NCI-H1105 treated with DMSO at 0.1 percent for 48 hours (cell line): ENCODE measurements around the gene SEC14L5.
A peak's percentile ranks its signal among the peaks of the same experiment; 100 is the strongest.
"Not testable (repeated sequence)": the region's sequence is repeated elsewhere in the genome, so short reads cannot be mapped to it uniquely, and the experiment has no call there.

Experiments used
- DNase-seq: peaks from one replicate; lab custom pipeline; 2025; lab: John Stamatoyannopoulos, UW

Gene SEC14L5

DNA sequence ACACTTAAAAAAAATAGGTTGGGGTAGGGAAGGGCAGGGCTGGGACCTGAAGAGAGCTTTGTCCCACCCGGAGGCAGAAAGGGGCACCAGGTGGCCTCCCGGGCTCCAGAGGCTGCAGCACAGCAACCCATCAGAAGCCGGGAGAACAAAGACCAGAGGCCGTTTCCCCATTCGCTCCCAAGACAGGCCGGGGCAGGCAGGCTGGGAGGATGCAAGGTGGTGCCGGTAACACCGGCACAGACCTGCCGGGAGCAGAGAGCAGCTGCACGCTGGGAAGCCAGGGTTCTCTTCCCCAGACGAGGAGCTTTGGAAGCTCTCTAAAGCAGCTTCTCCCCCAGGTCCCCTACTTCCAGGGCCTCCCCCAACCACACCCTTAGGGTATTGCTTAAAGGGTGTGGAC lies 26.7 kb upstream of the SEC14L5 start:
- no peak for DNase-seq

DNA sequence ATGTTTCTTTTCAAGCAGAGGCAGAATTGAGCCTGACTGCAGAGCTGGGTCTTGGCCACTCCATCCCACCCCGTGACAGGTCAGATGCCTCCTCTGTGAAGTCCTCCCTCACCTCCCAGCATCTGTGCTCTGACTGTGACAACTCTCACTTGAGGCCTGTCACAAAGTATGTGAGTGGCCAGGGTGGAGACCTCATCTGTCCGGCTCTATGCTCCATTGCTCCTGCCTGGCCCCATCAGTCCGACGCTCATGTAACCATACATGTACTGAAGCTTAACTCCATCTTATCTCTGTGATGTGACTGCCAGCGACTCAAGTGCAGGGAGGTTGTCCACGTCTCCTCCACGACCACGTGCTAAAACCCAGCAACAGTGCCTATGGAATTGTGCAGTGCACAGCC lies 24.7 kb upstream of the SEC14L5 start:
- no peak for DNase-seq

DNA sequence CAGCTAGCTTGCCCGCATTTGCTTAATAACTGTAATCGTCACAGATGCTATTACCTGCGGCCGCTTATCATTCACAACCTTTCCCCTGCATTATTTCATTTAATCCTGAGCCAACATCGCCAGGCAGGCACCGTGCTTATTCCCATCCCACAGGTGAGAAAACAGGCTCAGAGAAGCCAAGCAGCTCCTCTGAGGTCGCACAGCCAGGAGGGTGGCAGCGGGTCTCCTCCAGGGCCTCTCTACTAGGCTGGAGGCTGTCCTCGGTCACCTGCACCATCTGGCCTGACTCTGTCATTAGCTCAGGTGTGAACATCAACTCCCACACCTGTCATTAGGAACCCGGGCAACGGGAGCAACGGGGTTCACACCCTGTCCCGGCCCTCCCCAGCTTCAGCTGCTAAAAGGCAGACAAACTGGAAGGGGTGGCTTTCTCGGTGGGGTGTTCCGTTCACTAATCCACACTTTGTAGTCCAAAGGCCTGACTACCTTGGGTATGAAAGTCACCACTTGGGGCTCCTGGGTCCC lies 24.2 kb upstream of the SEC14L5 start:
- no peak for DNase-seq

DNA sequence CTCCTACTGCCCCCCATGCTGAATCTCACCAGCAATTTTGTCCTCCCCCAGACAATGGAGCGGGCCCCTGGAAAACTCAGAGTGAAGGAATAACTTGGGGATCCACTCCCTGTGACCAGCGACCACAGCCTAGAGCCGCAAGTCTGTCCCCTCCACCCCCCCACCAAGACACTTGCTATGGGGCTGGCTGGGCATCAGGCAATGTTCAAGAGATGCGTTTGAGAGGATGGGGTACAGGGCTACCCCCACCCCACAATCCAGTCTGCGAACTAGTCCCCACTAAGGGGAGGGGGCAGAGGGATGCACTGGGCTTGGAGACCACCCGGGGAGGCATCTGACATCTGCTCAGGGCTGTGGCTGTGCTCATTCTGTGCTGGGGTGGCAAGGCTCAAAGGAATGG lies 23.5 kb upstream of the SEC14L5 start:
- DNase-seq: no peak

DNA sequence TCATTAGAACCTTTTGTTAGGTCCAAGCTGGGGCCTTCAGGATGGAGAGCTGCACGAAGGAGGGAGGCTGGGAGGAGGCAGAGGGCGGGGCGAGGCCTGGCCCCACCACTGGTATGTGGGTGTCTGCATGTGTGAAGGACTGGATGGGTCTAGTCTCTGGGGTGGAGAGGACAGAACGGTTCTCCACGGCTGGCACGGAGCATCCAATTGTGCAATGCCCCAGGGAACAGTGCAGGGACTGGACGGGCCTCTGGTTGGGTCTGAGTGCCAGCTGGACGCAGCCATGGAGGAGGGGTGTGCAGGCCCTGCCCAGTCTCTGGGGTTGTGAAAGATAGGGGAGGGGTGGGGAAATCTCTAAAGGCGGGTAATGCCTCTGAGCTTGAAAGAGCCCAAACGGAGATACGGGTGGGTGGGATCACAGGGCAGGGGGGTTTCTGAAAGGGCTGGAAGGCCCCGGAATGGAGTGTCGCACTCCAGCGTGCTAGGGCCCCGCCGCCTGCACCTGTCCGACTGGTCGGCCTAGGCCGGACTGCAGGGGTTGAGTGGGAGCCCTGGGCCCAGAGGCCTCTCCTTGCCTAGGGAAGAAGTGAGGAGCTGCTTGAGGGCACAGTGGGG lies 22.8 kb upstream of the SEC14L5 start:
- DNase-seq: no peak

DNA sequence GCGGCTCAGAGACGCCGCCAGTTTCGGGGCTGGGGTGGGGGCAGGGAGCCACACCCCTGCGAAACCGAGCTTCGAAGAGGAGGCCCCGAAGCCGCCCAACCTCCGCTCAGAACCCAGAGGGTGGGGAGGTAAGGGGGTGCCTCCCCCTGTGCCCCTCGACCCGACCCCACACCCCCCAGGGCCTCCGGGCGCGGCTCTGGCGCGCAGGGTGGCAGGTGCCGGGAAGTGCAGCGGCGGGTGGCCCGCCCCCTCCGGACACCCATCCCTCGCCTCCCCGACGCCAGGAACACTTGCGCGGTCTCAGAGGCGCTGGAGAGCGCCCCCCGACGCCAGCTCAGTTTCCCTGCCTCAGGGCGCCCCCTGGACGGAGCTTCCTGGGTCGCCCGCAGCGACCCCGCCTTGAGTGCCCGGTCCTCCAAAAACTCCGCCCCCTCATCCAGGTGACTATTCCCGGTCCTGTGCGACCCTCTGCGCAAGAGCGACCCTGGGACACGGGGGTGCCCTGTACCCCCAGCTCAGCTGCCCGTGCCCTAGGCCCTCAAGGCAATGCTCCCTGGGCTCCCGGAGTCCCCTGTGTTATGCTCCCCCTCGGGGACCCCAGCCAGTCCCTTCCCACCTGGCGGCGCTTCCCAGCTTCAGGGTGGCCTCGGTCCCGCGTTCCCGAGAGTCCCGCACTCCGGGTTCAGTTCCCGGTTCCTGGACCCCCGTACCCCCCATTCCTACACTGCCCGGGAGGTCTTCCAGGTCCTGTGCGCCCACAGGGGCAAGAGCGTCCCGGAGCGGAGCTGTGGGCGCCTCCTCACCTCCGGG lies 21.7 kb upstream of the SEC14L5 start:
- peak; percentile 30 for DNase-seq

DNA sequence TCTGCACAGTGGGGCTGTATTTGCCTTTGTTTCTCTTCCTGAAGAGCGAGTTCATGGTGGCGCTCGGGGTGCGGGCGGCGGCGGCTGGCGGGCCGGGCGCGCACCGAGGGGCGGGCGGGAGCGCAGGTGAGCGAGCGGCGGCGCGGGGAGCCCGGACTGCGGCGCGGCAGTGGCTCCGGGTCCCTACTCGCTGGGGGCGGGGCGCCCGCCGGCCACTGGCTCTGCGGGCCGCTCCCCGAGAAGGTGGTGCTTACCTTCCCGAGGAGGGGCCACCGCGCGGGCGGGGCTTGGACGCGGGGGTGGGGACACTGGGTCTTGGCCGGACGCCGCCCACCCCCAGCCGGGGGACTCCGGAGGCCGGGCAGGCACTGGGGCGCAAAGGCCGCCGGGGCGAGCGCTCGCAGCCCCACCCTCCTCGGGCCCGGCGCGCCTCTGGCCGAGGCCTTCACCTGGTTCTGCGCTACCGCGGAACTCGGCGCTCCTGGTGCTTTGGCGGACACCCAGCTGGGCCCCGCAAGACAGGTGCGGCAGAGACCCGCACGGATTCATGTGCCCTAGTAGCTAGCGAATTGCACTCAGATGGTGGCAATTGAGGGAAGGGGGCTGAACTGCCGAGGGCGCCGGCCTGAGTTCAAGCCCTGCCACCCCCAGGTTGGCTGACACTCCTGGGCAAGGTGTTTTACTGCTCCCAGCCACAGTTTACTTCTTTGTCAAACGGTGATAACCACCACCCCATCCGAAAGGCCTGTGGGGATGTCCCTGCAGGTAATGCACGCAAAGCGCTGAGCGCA lies 20.9 kb upstream of the SEC14L5 start, which contains the start of gene PPL:
Gene PPL, minus strand, starts transcription at position 158 of the 791 bp plus-strand sequence. Its CDS starts 103 bp downstream, at position 55.
- peak; percentile 67 for DNase-seq

DNA sequence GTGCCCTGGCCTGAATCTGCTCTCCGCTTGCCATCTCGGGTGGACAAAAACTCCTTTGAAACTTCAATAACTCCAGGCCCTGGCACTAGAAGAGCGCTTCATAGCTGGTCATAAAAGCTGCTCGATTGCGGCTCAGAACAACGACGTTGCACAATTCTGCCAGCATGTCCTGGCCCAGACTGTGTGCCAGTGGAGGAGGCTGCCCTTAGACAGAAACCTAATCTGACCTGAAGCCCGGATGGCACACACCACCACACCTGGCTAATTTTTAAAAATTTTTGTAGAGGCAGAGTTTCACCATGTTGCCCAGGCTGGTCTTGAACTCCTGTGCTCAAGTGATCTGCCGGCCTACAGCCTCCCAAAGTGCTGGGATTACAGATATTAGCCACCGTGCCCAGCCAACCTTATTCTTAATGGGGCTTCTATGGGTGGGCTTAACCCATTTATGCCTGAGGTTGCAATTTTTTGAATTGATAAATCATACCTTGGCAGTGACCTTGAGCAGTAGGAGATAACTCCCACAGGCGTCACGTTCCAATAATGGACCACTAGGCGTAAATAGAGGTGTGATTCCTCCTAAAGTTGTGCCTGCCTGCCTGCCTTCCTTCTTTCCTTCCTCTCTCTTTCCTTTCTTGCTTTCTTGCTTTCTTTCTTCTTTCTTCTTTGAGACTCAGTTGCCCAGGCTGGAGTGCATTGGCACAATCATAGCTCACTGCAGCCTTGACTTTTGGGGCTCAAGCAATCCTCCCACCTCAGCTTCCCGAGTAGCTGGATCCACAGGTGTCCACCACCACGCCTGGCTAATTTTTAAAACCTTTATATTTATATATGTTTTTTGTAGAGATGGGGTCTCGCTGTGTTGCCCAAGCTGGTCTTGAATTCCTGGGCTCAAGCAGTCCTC lies 20.1 kb upstream of the SEC14L5 start:
- DNase-seq: no peak

DNA sequence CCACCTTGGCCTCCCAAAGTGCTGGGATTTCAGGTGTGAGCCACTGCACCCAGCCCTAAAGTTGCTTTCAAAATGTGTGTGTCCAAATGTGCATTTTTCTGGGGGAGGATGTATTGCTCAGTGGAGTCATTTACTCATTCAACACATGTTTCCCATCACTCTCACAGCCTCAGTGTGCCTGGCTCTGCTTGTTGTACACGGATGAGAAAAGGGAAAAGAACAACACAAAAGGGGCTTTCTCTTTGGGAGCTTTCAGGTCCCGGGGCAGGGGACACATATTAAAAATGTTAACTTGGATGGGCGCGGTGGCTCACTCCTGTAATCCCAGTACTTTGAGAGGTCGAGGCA lies 19.5 kb upstream of the SEC14L5 start:
- DNase-seq: no peak

DNA sequence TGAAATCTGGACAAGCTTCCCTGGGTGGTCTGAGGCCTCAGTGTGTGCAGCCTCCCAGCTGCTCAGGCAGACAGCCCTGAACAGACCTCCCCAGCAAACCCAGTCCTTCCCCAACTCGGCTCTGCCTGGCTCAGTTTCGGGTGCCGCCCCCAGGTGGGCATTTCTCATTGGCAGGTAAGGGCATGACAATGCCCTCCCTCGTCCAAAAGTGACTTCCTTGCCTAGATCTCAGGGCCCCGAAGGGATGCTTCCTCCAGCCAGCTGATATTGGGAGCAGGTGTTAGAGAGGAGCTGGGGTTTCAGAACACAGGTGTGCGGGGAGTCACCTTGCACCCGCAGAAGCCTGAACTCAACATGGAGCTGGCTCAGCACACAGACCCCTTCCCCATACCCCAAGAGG lies 17.4 kb upstream of the SEC14L5 start:
- DNase-seq: no peak

DNA sequence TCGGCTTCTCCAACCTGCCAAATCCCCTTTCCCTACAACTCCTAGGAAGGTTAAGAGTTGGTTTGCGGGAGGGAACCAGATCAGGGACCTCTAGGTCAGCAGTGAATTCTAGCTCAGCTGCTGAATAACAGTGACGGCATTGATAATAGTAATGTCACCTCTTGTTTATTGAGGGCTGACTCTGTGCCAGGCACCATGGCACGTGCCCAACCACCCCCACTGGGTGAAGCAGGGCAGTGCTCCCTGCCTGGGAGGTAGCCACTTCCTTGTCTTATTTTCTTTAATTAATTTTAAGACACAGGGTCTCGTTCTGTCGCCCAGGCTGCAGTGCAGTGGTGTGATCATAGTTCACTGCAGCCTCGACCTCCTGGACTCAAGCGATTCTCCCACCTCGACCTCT lies 15.6 kb upstream of the SEC14L5 start:
- DNase-seq: no peak

DNA sequence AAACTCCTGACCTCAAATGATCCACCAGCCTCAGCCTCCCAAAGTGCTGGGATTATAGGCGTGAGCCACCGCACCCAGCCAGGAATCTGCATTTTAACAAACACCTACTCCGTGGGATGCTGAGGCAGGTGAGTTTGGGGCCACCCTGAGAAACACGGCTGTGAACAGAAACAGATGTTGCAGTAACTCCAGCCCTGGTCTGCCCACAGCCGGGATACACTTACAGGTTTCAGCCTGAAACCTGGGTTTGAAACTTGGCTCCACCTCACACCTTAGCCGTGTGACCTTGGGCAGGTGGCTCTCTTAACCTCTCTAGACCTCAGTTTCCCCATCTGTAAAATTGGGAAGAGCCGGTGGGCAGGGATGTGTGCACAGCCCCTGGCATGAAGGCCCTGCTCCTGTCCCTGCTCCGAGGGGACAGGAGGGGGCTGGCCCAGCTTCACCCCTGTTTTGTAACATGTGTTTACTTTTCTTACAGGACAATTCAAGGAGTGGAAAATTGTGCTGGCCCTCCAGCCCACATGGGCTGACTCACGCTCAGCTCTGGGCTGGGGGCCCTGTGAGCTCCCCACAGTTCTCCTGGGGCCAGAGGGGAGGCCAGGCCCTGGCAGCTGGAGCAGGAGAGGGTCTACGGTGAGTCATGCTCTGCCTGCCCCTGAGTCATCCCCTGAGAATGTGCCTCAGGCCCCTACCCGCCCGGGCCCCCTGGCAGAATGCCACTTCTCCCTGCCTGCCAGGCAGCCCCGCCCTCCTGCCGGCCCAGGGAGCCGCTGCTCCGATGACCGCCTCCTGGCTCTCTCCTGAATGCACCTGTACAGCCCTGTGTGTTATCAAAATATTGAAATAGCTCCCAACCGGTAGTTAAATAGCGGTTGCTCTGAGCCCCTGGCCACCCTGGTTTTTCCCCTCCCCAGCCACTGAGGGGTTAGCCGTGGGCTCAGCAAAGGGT lies 13.5 kb upstream of the SEC14L5 start:
- DNase-seq: peak; percentile 73

DNA sequence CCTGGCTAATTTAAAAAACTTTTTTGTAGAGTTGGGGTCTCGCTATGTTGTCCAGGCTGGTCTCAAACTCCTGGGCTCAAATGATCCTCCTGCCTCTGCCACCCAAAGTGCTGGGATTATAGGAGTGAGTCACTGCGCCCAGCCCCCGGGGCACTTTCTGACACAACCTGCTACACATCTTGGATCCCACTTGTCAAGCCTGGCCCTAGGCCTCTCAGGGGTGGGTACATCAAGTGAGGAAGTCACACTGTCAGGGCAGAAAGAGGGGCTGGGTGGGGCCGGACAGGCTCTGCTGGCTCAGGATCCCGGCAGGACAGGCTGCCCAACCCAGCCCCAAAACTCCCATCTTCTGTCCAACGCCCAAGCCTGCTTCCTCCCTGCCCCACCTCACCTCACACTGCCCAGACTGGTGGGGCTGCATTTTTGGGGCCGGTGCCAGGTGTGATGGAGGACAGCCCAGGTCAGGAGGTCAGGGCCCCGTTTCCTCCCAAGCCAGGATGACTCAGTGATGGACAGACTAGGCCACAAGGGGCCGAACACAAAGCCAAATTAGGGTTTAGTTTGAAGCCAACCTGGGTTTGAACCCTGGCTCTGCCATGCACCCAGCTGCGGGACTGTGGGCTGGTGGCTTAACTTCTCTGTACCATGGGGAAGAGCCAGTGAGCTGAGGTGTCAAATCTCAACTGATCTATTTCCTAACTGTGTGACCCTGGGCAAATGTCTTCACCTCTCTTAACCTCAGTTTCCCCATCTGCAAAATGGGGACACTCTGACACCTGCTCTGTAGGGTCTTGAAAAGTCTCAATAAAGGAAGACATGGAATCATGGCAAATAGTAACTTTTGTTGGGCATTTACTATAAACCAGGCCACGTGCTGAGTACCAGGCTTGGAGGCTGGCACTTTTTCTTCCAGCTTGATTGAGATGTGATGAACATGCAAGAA lies 12.3 kb upstream of the SEC14L5 start:
- DNase-seq: no peak

DNA sequence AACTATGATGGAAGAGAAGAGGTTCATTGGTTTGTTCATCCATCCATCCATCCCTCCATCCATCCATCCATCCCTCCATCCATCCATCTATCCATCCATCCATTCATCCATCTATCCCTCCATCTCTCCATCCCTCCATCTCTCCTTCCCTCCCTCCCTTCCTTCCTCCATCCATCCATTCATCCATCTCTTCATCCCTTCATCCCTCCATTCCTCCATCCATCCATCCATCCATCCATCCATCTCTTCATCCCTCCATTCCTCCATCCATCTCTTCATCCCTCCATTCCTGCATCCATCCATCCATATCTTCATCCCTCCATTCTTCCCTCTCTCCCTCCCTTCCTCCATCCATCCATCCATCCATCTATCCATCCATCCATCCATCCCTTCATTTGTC lies 11.2 kb upstream of the SEC14L5 start:
- no peak for DNase-seq

DNA sequence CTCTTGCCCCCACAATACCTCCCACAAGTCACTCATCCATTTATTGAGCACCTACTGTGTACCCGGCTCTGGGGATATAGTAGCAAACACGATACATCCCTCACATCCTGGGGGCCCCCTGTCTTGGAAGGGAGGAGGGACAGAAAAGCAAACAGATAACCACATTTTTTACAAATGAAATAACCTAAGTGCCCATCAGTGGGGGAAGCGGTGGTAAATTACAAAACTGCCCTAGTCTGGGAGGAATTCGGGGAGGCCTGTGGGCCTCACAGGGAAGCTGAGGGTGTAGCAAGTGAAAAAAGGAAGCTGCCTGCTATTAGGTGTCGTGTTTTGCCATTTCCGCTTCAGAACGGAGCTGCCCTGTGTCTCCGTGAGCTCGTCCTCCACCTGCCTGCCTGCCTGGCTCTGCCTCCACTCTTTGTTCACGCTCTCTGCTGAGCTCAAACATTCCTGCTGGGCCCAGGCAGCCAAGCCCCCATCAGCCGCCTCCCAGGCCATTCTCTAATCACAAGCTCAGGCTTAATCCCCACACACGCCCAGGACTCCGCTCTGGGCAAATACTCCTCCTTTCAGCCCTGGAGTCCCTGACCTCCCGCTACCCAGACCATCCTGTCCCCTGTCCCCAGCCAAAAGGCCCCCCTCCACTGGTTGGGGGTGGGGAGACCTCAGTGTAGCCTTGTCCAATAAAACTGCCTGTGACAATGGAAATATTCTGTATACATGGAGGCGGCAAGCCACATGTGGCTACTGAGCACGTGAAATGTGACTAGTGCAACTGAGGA lies 10.2 kb upstream of the SEC14L5 start:
- no peak for DNase-seq

DNA sequence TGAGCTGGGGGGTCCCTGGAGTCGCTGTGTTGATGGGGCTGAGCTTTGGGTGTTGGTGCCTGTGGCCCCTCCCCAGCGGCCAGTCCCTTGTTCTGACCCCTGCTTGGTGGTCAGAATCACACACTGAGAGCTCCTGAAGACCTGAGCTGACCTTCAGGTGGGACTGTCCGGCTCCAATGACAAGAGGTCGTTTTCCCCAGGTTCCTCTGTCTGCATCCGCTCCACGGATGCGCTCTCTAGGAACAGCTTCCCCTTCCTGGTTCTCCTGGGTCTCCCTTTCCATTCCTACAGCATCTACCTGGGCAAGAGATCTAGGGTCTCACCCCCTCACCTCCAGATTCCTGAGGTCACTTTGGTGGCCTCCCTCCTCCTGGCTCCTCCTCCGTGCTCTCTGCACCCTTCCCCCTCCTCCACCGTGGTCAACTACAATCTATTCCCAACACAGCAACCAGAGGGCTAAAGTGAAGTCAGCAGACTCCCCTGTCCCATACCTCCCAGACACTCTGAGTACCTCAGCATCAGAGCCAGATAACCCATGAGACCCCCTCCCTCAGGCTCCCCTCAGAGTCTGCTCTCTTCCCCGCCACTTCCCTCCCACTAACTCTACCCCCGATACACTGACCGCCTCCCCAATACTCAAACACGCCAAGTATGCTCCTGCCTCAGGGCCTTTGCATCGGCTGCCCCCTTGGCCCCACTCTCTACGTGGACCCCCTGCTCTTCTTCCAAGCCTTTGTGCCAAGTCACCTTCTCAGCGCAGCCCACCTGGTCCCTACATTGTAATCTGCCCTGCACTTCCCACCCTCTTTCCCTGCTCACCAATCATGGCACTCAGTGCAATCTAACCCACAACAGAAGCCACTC lies 9.0 kb upstream of the SEC14L5 start:
- no peak for DNase-seq

DNA sequence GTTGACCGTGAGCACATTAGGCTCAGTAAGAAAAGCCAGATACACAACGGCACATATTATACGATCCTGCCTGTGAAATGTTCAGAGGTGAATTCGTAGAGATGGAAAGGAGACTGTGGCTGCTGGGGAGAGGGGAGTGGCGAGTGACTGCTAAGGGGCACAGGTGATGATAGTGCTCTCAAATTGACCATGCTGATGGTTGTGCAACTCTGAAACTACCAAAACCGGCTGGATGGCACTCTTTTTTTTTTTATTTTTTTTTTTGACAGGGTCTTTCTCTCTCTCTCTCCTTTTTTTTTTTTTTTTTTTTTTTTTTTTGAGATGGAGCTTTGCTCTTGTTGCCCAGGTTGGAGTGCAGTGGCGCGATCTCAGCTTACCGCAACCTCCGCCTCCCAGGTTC lies 8.1 kb upstream of the SEC14L5 start:
- no peak for DNase-seq

DNA sequence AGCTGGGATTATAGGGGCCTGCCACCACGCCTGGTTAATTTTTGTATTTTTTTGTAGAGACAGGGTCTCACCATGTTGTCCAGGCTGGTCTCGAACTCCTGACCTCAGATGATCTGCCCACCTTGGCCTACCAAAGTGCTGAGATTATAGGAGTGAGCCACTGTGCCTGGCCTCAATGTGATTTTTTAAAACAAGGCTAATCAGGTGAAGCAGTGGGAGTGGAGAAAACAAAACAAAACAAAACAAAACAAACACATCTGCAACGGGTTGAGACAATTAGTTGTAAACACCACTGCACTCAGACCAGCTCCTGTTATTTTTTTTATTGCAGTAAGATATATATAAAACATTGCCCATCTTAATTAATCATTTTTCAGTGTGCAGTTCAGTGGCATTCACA lies 6.5 kb upstream of the SEC14L5 start:
- DNase-seq: not testable (repeated sequence)
